ENCODE data around the gene ANP32A.

- TF ChIP-seq CTCF (conservative IDR thresholded peaks at IDR 0.05 in 1 of 2, IDR thresholded peaks at IDR 0.05 in 1 of 2; ENCODE audit: low read depth in 1 of 2, low read length in 2 of 2) (no peak), EZH2 (IDR thresholded peaks at IDR 0.05; ENCODE audit: low read length, missing control alignments) (no peak)
Measured at GRCh38 chr15:68773036-68773435, 47.7 kb downstream of the ANP32A start.
